DMS153 treated with DMSO at 0.1 percent for 48 hours (cell line): ENCODE results near the gene GALR2.
A peak's percentile ranks its signal among the peaks of the same experiment; 100 is the strongest.
"Not testable (repeated sequence)": the region's sequence is repeated elsewhere in the genome, so short reads cannot be mapped to it uniquely, and the experiment has no call there.

Source experiments
- DNase-seq: peaks from one replicate; lab custom pipeline; 2025; ENCODE audit not compliant: unreplicated experiment; lab: John Stamatoyannopoulos, UW

The GALR2 gene, protein sequence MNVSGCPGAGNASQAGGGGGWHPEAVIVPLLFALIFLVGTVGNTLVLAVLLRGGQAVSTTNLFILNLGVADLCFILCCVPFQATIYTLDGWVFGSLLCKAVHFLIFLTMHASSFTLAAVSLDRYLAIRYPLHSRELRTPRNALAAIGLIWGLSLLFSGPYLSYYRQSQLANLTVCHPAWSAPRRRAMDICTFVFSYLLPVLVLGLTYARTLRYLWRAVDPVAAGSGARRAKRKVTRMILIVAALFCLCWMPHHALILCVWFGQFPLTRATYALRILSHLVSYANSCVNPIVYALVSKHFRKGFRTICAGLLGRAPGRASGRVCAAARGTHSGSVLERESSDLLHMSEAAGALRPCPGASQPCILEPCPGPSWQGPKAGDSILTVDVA

GRCh38 chr17:76074390-76075363, at the start of gene GALR2:
Gene GALR2 (plus strand): TSS chr17:76074781. CDS start chr17:76074884, 103 bp downstream.
- no peak for DNase-seq

DNA sequence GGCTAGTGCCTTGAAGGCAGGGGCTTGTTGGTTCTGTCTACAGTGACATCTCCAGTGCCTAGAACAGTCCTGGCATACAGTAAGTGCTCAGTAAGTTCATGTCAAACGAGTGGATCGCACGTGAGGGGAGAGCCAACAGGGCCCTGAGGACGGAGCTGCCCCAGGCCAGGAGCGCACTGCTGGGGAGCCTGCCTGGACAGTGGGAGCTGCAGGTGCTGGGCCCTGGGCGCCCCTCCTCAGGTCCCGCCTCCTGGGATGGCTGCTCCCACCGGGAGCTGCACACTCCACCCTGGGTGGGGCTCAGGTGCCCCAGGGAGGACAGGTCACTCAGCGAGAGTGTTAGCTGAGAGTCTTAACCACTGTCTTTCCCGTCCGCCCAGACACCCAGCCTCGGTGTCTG, 49.3 kb upstream of the GALR2 start:
- DNase-seq: no peak

DNA sequence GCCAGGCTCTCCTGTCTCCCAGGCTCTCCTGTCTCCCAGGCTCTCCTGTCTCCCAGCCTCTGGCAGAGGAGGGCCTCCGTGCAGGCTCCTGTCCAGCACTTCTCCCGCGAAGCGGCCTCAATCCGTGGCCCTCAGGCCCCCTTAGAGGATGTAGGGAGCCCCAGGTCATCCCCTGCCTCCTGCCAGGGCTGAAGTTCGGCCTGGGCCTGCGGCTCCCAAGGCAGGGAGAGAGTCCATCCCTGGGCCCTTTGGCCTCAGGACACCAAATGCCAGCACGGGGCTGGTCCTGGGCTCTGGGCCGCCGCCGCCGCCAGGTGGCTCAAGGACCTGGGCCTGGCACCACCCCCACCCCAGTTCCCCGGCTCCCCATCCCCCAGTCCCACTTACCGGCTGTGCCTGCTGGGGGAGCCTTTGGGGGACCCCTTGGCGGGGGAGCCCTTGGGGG, 47.8 kb upstream of the GALR2 start:
- DNase-seq: no peak

GRCh38 chr17:76027159-76027839, 47.3 kb upstream of the GALR2 start, which contains the start of gene EVPL:
Gene EVPL (minus strand): TSS chr17:76027306. CDS start chr17:76027198, 108 bp downstream.
- DNase-seq: no peak

GRCh38 chr17:76032073-76032779, 42.4 kb upstream of the GALR2 start:
- peak; percentile 8 for DNase-seq

DNA sequence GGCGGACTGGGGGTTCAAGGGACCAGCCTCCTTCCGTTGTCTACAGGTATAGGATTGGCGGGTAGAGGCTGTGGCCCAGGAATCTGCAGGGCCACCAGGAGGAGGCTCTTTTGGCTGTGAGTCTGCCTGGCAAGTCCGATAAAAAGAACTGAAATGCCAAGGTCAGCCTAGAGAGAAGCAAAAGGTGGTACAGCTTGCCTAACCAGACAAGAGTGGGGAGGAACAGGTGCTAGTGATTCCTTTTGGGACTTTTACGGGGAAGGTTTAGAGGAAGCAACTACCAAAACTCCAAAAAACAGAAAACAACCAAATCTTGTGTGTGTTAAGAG, 41.8 kb upstream of the GALR2 start:
- no peak for DNase-seq

- DNase-seq: no peak
Observed at GRCh38 chr17:76033139-76033538, 41.4 kb upstream of the GALR2 start.

DNA sequence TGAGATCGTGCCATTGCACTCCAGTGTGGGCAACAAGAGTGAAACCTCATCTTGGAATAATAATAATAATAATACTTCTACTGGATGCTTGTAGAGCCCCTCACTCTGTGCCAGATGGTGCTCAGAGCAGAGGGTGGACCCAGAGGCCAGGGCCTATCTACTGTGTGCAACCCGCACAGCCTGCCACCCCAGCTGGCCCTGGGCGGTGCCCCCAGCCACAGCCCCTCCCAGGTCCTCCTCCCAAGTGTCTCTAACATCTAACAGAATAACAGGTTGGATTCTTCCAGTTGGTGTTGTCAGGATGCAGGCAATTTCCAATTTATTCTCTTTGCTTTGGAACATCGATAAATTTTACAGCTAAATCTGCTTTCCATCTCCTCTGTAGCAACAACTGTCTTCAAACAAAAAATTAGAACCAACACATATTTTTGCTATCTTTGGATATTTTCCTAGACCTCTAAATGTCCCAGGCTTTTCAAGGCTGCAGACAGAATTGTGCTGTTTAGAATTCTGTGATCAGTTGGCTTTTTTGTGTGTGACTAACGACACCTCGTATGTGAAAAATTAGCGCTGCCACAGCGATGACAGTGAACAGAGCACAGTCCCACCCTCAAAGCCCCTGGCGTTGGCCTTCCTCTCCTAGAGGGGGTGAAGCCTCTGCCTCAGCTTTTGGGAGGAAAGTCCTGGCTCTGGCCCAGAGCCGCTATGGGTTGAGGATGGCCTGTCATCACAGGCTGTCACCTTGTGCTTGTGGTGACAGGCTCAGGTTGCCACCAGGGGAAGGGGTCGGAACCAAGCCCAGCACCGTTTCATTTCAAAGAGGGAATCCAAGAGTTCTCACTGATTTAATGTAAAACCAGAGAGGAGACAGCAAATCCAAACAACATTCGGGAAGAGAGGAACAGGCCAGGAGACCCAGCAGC, 39.9 kb upstream of the GALR2 start:
- DNase-seq: no peak

- no peak for DNase-seq
Observed at GRCh38 chr17:76036497-76037261, 37.9 kb upstream of the GALR2 start.

DNA sequence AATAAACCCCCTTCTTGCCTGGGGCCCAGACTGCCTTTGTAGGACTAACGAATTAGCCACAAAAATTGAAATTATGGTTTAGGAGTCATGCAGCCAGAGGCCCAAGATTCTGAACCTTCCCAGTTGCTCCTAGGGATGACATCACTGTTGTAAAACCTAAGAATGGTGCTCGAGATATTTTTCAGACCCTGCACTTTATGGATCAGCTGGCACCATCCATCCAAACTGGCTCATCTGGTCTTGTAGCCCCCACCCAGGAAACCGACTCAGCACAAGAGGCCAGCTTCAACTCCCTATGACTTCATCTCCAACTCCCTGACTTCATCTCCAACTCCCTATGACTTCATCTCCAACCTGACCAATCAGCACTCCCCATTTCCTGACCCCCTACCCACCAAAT, 36.5 kb upstream of the GALR2 start:
- no peak for DNase-seq

DNA sequence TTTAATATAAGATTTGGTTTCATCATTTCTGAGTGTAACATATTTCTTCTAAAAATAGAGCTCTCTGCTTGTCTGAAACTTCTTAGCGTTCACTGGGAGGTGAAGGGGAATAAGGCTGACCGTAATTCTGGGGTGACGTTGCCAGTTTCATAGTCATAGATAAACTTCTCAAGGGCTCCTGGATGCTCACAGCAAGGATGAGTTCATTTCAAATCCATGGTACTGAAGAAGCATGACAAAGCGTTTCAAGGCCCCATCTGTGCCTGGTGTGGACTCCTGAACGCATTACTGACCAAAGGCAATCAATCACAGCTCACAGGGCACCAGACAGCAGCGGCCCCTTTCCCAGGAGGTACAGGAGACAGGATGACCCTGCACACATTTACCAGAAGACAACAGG, 35.5 kb upstream of the GALR2 start:
- no peak for DNase-seq

GRCh38 chr17:76040376-76040775, 34.2 kb upstream of the GALR2 start:
- no peak for DNase-seq

DNA sequence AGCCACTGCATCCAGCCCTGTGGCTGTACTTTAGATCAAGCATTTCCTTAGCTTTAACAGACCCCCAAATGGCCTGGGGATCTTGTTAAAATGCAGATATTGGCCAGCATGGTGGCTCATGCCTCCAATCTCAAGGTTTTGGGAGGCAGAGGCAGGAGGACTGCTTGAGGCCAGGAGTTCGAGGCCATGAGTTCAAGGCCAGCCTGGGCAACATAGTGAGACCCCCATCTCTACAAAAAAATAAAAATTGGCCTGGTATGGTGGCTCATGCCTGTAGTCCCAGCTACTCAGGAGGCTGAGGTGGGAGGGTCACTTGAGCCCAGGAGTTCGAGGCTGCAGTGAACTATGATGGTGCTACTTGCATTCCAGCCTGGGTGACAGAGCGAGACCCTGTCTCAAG, 31.7 kb upstream of the GALR2 start:
- not testable (repeated sequence) for DNase-seq

DNA sequence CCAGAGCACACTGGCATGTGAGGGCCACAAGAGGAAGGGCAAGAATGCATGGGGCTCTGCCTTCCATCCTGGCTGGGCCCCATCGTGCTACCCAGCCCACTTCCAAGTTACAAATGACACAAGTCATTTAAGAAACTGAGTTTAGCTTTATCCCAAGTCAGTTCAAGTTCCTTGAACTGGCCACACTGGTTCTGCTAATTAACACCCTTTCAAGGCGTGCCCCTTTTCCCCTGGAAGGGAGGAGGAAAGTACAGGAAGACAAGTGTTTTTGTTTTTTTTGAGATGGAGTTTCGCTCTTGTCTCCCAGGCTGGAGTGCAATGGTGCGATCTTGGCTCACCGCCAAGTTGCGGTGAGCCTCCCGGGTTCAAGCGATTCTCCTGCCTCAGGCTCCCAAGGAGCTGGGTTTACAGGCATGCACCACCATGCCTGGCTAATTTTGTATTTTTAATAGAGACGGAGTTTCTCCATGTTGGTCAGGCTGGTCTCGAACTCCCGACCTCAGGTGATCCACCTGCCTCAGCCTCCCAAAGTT, 30.0 kb upstream of the GALR2 start:
- not testable (repeated sequence) for DNase-seq

GRCh38 chr17:76046064-76046463, 28.5 kb upstream of the GALR2 start:
- DNase-seq: no peak

- DNase-seq: no peak
Observed at GRCh38 chr17:76048025-76048605, 26.5 kb upstream of the GALR2 start.

DNA sequence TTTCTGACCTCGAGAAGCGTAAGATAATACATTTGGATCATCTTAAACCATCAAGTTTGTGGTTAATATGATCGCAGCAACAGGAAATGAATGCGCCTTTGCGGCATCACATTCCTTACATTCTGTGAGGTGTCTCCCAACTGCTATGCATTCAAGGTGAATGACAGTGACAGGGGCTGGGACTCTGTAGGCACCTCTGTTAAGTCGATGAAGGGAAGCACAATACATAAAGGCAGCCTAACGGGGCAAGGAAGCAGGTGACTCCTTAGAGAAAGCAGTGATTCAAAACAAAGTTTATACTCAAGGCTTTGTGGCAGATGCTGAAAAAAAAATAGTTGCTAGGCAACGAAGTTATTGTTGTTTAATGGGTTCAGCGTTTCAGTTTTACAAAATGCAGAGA, 25.9 kb upstream of the GALR2 start:
- DNase-seq: no peak

DNA sequence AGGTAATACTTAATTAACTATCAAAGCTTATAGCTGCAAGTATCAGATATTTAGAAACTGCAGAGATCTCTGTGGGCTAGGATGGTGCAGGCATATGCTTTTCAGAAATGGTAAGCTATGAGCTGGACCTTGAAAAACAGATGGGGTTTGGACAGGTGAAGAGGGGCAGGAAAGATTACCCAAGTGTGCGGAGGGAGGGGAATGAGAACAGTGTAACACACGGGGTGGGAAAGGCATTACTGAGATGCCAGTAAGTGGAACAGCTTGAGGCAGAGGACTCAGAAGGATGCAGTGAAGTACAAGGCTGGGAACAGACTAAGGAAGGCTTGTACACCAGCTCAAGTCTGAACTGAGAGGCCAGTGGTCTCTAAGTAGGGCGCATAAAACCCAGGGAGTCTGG, 25.3 kb upstream of the GALR2 start:
- DNase-seq: no peak
